GM18517 (cell line): Measurements from ENCODE around the gene HMCN2.

Experiments used
- ATAC-seq: cut with Tn5 transposase; IDR thresholded peaks from one replicate; pipeline ENCODE4 v1.9.1; 2021; ENCODE audit warnings: mild to moderate bottlenecking, moderate library complexity; ENCODE audit not compliant: unreplicated experiment

HMCN2 gene, protein sequence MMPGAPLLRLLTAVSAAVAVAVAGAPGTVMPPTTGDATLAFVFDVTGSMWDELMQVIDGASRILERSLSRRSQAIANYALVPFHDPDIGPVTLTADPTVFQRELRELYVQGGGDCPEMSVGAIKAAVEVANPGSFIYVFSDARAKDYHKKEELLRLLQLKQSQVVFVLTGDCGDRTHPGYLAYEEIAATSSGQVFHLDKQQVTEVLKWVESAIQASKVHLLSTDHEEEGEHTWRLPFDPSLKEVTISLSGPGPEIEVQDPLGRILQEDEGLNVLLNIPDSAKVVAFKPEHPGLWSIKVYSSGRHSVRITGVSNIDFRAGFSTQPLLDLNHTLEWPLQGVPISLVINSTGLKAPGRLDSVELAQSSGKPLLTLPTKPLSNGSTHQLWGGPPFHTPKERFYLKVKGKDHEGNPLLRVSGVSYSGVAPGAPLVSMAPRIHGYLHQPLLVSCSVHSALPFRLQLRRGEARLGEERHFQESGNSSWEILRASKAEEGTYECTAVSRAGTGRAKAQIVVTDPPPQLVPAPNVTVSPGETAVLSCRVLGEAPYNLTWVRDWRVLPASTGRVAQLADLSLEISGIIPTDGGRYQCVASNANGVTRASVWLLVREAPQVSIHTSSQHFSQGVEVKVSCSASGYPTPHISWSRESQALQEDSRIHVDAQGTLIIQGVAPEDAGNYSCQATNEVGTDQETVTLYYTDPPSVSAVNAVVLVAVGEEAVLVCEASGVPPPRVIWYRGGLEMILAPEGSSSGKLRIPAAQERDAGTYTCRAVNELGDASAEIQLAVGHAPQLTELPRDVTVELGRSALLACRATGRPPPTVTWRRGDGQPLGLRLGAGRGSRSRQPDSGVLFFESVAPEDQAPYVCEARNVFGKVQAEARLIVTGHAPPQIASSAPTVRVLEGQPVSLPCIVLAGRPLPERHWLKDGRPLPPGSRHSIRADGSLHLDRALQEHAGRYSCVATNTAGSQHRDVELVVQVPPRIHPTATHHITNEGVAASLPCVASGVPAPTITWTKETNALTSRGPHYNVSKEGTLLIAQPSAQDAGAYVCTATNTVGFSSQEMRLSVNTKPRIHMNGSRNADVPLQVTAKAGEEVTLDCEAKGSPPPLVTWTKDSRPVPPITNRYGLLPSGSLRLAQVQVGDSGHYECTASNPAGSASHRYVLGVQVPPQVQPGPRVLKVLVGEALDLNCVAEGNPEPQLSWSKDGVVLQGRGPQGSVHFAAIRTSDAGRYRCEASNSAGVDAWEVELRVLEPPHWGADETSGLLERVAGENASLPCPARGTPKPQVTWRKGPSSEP (N-terminal part only)

DNA sequence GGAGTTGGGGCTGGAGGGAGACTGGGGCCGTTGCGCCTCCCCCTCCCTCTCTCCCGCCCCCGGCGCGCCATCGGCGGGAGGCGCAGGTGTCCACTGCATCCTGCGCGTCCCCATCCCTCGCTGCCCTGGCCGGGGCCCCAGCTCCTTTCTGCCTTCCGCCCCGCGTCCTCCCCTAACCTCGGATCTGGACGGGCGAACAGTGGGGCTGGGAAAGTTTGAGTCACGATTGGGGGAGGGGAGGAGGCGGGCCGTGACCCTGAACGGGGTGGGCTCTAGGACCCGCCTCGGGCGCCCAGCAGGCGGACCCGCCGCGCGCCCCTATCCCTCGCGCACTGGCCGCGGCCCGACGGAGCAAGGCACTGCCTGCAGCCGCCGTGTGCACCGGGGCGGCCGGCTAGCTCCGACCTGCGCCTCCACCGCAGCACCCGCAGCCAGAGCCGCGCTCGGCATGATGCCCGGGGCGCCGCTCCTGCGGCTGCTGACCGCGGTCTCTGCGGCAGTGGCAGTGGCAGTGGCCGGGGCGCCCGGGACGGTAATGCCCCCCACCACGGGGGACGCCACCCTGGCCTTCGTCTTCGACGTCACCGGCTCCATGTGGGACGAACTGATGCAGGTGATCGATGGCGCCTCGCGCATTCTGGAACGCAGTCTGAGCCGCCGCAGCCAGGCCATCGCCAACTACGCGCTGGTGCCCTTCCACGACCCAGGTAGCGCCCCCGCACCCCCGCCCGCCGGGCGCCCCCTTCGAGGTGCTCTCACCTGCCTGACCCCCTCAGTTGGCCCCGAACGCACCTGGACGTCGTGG lies at the start of gene HMCN2:
Gene HMCN2 (plus strand): TSS at position 330 of the 805 bp plus-strand sequence. CDS start 119 bp downstream, at position 449.
- no peak for ATAC-seq

DNA sequence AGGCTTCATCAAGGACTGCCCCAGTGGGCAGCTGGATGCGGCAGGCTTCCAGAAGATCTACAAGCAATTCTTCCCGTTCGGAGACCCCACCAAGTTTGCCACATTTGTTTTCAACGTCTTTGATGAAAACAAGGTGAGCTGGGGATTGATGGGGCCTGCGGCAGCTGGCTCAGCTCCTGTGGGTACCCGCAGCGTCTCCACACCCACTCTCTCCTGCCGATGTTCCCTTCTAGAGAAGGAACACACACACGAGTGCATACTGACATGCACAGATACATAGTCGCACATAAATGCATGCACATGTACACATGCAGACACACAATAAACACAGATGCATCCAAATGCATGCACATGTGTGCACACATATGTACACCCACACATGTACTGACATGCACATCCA lies 47.7 kb upstream of the HMCN2 start:
- ATAC-seq, result no peak

- no peak for ATAC-seq
Observed at GRCh38 chr9:130219661-130220096, 45.9 kb upstream of the HMCN2 start.

GRCh38 chr9:130220352-130220751 lies 45.2 kb upstream of the HMCN2 start:
- ATAC-seq, result no peak

DNA sequence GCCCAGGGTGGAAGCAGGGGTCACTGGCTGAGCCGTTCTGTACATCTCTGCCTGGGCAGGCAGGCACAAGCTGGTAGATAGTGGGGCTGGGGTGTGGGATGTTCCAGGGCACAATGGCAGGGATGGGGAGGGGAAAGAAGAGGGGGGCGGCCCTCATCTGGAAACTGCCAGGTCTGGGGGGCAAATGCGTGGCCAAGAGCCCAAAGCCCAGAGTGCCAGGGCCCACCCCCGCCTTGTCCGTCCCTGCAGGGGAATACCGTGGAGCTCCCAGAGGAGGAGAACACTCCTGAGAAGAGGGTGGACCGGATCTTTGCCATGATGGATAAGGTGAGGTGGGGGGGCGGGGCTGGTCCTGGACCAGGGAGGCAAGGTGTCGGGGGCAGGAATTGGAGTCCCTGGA lies 42.7 kb upstream of the HMCN2 start:
- no peak for ATAC-seq

DNA sequence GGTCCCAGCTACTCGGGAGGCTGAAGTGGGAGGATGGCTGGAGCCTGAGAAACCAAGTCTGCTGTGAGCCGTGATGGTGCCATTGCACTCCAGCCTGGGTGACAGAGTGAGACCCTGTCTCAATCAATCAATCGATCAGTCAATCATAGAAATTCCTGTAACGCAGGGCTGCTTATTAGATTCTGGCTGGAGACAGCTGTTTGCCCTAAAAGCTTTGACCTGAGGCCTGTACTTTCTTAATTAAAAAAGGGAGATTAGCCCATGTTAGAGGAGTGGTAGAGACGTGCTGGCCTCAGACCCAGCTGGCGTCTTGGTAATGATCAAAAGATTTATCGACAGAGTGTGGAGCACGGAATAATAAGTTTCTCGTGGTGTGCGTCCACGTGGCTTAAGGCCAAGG lies 40.5 kb upstream of the HMCN2 start:
- no peak for ATAC-seq

GRCh38 chr9:130225586-130225985 lies 40.0 kb upstream of the HMCN2 start:
- ATAC-seq, result no peak

DNA sequence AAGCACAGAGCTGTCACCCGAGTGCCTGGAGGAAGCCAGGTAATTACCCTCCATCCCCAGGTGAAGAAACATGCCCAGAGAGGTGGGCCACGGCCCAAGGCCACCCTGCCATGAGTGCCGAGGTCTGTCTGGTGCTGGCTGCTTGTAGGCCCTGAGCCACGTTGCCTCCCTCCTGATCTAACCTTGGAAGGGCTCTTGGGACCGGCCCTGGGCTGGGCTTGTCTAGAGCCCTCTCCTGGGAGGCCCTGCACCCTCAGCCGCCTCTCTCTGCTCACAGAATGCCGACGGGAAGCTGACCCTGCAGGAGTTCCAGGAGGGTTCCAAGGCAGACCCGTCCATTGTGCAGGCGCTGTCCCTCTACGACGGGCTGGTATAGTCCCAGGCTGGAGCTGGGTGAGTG lies 39.4 kb upstream of the HMCN2 start:
- ATAC-seq, result no peak

DNA sequence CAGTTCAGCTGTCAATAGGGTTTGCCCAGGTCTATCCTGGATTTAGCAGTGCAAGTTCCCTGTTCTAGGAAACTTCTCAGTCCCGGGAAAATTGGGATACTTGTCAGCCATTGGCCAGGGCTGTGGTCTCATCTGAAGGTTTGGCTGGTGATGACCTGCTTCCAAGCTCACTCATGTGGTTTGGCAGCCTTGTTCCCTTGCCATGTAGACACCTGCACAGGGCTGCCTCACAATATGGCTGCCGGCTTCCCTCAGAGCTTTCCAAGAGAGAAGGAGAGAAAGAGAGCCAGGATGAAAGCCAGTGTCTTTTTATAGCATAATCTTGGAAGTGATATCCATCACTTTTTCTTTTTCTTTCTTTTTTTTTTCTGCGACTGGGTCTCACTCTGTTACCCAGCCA lies 37.7 kb upstream of the HMCN2 start:
- ATAC-seq, result no peak

DNA sequence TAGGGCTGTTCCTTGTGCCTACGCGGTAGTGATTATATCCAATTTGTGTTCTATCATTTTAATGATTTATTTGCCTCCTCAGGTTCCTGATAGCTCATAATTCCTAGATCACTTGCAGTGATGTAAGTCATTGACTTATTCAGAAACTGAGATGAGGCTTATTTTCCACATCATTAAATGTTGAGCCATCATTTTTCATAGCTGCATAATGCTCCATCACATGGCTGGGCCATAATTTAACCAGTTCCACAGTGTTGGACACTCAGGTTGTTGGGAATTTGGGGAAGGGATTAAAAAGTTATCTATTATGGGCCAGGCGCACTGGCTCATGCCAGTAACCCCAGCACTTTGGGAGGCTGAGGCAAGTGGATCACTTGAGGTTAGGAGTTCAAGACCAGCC lies 35.8 kb upstream of the HMCN2 start:
- no peak for ATAC-seq

- no peak for ATAC-seq
Observed at GRCh38 chr9:130230631-130231030, 34.9 kb upstream of the HMCN2 start.

GRCh38 chr9:130232899-130233586 lies 32.5 kb upstream of the HMCN2 start:
- no peak for ATAC-seq

- ATAC-seq, result no peak
Observed at GRCh38 chr9:130233587-130233945, 32.0 kb upstream of the HMCN2 start.

DNA sequence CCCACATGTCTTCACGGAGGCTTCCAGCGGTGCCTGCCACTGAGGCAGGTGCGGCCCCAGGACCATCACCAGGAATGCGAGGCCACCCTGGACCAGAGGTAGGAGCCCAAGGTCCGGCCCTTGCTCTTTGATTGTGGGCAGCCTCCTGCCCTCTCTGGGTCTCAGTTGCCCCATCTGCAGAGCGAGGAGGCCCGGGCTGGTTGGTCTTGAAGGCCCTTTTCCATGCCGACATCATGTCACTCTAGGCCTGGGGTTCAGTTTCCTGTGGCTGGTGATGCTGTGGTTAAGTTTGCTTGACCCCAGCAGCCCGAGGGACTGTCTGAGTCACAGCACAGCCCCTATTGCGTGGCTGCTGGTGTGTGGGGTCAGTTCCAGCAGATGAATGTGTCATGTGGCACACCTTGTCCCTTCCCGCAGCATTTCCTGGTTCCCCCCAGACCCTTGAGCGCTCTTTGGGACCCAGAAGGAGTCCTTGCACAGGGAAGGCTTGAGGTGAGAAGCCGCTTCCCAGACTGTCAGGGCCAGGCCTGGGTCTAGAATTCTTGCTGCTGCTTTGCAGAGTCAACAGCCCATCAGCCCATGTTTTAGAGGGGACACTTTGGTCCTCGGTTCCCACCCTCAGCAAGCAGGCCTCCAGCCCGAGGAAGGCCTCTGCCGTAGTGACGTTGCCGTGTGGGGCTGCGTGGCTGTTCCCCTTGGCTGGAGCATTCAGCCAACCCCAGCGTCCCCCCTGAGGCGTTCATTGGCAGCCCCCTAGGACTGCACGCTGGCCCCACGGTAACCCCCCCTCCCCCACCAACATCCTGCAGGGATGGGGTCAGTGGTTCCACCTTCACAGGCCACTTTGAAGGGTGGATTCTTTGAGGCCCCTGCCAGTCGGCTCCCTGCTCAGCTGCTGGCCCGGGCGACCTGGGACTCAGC lies 31.0 kb upstream of the HMCN2 start:
- ATAC-seq, result no peak

DNA sequence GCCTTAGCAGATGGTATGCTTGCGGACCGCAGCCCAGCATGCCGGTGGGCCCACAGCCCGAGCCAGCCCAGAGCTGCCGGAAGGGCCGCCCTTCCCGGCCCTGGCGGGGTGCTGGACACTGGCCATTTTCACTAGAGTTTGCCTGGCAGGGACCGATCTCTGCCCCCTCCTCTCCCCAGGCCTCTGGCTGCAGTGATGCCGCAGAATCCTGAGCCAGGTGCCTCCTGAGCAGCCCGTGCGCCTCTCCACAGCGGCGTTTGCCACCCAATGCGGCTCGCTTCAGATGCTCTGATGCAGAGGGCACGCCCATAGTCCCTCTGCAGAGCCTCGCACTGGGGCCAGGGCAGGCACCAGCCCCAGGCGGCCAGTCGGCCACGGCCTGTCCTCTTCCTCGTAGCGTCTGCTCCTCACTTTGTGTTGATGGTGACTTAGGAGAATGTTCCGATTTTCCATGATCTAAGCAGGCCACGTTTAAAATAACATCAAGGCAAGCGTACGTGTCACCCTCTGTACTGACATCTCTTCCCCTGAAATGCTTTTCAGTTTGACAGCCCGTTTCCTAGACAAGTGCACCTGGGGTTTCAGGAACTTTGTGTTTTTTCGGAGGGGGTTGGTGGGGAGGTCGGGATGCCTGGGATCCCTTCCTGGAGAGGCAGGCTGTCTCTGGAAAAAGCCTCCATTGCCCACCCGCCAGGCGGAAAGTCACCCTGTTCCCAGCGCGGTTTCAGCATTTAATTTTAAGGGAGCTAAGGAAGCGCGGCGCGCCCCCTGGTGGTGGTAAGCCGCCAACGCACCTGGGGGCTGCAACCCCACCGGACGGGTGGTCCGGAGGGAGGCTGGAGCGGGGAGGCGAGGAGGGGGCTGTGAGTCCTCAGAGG lies 29.8 kb upstream of the HMCN2 start:
- ATAC-seq, result no peak

- ATAC-seq, result no peak
Observed at GRCh38 chr9:130236436-130236985, 29.0 kb upstream of the HMCN2 start.

DNA sequence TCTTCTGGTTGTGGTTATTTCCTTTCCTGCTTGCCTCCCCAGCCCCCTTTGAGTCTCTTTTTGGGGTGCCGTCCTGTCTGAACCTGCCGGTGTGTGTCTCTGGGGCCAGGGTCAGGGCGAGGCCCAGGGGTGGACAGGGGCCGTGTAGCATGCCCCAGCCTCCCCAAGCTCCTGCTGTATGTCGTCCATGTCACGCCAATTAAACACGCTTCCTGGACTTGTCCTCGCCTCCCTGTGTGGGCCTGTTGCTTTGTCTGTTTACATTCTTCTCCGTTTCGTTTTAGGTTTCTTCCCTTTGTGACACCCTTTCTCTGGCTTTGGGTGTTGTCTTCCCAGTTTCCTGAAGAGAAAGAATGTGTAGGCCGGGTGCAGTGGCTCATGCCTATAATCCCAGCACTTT lies 28.5 kb upstream of the HMCN2 start:
- ATAC-seq, result no peak
